HepG2 (cell line): ENCODE data around the gene ZBTB17.

Experiments used
- FIP1L1 ChIP-seq: fragments of 200-400 bp; formaldehyde crosslinking; IDR thresholded peaks from 2 replicates; pipeline ENCODE4 v1.6.1; 2018; ENCODE audit warnings: low read depth, mild to moderate bottlenecking, low read length, moderate library complexity, borderline replicate concordance; ENCODE audit not compliant: insufficient read depth
- HNRNPL ChIP-seq: fragments of 200-400 bp; formaldehyde crosslinking; IDR thresholded peaks from 2 replicates; pipeline ENCODE4 v1.6.1; 2017; ENCODE audit warnings: mild to moderate bottlenecking, low read depth, low read length
- ZNF891 ChIP-seq: sonication (generic); formaldehyde crosslinking; IDR thresholded peaks from 2 replicates; pipeline ENCODE4 v1.5.0; 2020; ENCODE audit warnings: mild to moderate bottlenecking, missing genetic modification reagents

- TF ChIP-seq FIP1L1 (no peak), HNRNPL (no peak), ZNF891 (CRISPR knock-in tag) (no peak)
Measured at GRCh38 chr1:15962671-15963362, 13.1 kb downstream of the ZBTB17 start.
